Measurements from ENCODE around the gene SHROOM4.

Gene SHROOM4

GRCh38 chrX:50635817-50636365 lies 178.1 kb downstream of the SHROOM4 start:
- Histone ChIP-seq H3K36me3 (ENCODE audit: control insufficient read depth, insufficient read depth, low read length) (no peaks in the 10 kb centered on the region), H3K27me3 (replicated peaks; ENCODE audit: control insufficient read depth, insufficient read depth, low read length) (no peaks in the 10 kb centered on the region; the same call in 1 of the 2 replicates), H3K4me3 (replicated peaks; ENCODE audit: low read depth, low read length) (no peak overlapping the region)
- DNase-seq (ENCODE audit: extremely low read depth, insufficient read length) = no peak
- TF ChIP-seq CTCF (IDR thresholded peaks at IDR 0.05; ENCODE audit: insufficient read depth, low read length, poor library complexity, severe bottlenecking) = no peak

GRCh38 chrX:50635162-50635561 lies 178.8 kb downstream of the SHROOM4 start:
- no peaks in the 10 kb centered on the region; the same call in 1 of the 2 replicates for H3K27me3 ChIP-seq (replicated peaks; ENCODE audit: control insufficient read depth, insufficient read depth, low read length)
- no peak for DNase-seq (ENCODE audit: extremely low read depth, insufficient read length)
- H3K36me3 ChIP-seq (ENCODE audit: control insufficient read depth, insufficient read depth, low read length) = no peaks in the 10 kb centered on the region
- TF ChIP-seq CTCF (IDR thresholded peaks at IDR 0.05; ENCODE audit: insufficient read depth, low read length, poor library complexity, severe bottlenecking) = no peak
- no peak overlapping the region for H3K4me3 ChIP-seq (replicated peaks; ENCODE audit: low read depth, low read length)

GRCh38 chrX:50629774-50630173 lies 184.2 kb downstream of the SHROOM4 start:
- TF ChIP-seq CTCF (IDR thresholded peaks at IDR 0.05; ENCODE audit: insufficient read depth, low read length, poor library complexity, severe bottlenecking) = no peak
- no peak for DNase-seq (ENCODE audit: extremely low read depth, insufficient read length)
- H3K4me3 ChIP-seq (replicated peaks; ENCODE audit: low read depth, low read length) = no peak overlapping the region
- H3K36me3 ChIP-seq (ENCODE audit: control insufficient read depth, insufficient read depth, low read length) = no peaks in the 10 kb centered on the region
- no peaks in the 10 kb centered on the region for H3K27me3 ChIP-seq (replicated peaks; ENCODE audit: control insufficient read depth, insufficient read depth, low read length)

- DNase-seq (ENCODE audit: extremely low read depth, insufficient read length) = no peak
- Histone ChIP-seq H3K27me3 (replicated peaks; ENCODE audit: control insufficient read depth, insufficient read depth, low read length) (no peaks in the 10 kb centered on the region), H3K4me3 (replicated peaks; ENCODE audit: low read depth, low read length) (no peak overlapping the region), H3K36me3 (ENCODE audit: control insufficient read depth, insufficient read depth, low read length) (no peaks in the 10 kb centered on the region)
- TF ChIP-seq CTCF (IDR thresholded peaks at IDR 0.05; ENCODE audit: insufficient read depth, low read length, poor library complexity, severe bottlenecking) = no peak
Observed at GRCh38 chrX:50627696-50628095, 186.3 kb downstream of the SHROOM4 start.

- H3K4me3 ChIP-seq (replicated peaks; ENCODE audit: low read depth, low read length) = no peak overlapping the region
- no peaks in the 10 kb centered on the region for H3K27me3 ChIP-seq (replicated peaks; ENCODE audit: control insufficient read depth, insufficient read depth, low read length)
- TF ChIP-seq CTCF (IDR thresholded peaks at IDR 0.05; ENCODE audit: insufficient read depth, low read length, poor library complexity, severe bottlenecking) = no peak
- DNase-seq (ENCODE audit: extremely low read depth, insufficient read length) = no peak
- H3K36me3 ChIP-seq (ENCODE audit: control insufficient read depth, insufficient read depth, low read length) = no peaks in the 10 kb centered on the region
Observed at GRCh38 chrX:50626432-50626831, 187.6 kb downstream of the SHROOM4 start.

GRCh38 chrX:50622751-50623150 lies 191.2 kb downstream of the SHROOM4 start:
- H3K27me3 ChIP-seq (replicated peaks; ENCODE audit: control insufficient read depth, insufficient read depth, low read length) = no peaks in the 10 kb centered on the region
- H3K4me3 ChIP-seq (replicated peaks; ENCODE audit: low read depth, low read length) = no peak overlapping the region
- no peak for DNase-seq (ENCODE audit: extremely low read depth, insufficient read length)
- no peaks in the 10 kb centered on the region for H3K36me3 ChIP-seq (ENCODE audit: control insufficient read depth, insufficient read depth, low read length)
- no peak for TF ChIP-seq CTCF (IDR thresholded peaks at IDR 0.05; ENCODE audit: insufficient read depth, low read length, poor library complexity, severe bottlenecking)

Data from GM06990 (cell line).